Left ventricle myocardium superior (tissue), 1 donor: ENCODE measurements around the gene HRCT1. TPM values are rescaled to one million over a fixed set of nuclear protein-coding genes. Genes with fewer than 3 reads are reported as not detected.
"Not testable (repeated sequence)": the region's sequence is repeated elsewhere in the genome, so short reads cannot be mapped to it uniquely, and the experiment has no call there.

ENCODE experiments used
- ATAC-seq: fragments of 200-7000 bp; cut with Tn5 transposase; one replicate; pipeline ENCODE4 v1.9.1; 2020; ENCODE audit warnings: mild to moderate bottlenecking, moderate library complexity
- DNase-seq: peaks from one replicate; pipeline ENCODE4 v3.0.0-alpha.2; 2020
- intact Hi-C: fragments of 100-400 bp; cut with micrococcal nuclease; formaldehyde crosslinking; loops from one replicate; pipeline ENCODE4 v1.11.0; 2022
- total RNA-seq: library from RNA; stranded (reverse); fragmentation: NEBNext Ultra II Directional; extraction: Animal tissue kit (Norgen Biotek cat#: 25700); gene quantifications from one replicate; pipeline ENCODE4 v1.2.1, GENCODE V29; 2021
- donor health status: DM: no; HTN: yes; CAD: no; lungs with severe emphysema.

HRCT1 gene
- total RNA-seq, 1 donor from 2014 or later = 9.0 TPM

- ATAC-seq = no peak
- intact Hi-C loops = no loop called here
- no peak for DNase-seq
These were observed 6.9 kb downstream of the HRCT1 start for GRCh38 chr9:35912791-35913400.

GRCh38 chr9:35913429-35913828 lies 7.4 kb downstream of the HRCT1 start:
- ATAC-seq, DNase-seq, intact Hi-C loops: not testable (repeated sequence)

- DNase-seq (peak; percentile 88), ATAC-seq (peak; percentile 83)
- intact Hi-C loops = no loop called here
These were observed 8.4 kb downstream of the HRCT1 start for GRCh38 chr9:35914301-35914807.

- intact Hi-C loops = no loop called here
- ATAC-seq (peak; percentile 9), DNase-seq (no peak)
These were observed 9.8 kb downstream of the HRCT1 start for GRCh38 chr9:35915681-35916294.

- intact Hi-C loops = no loop called here
- ATAC-seq (no peak), DNase-seq (no peak)
These were observed 11.3 kb downstream of the HRCT1 start for GRCh38 chr9:35917261-35917660.

GRCh38 chr9:35918780-35919179 lies 12.8 kb downstream of the HRCT1 start:
- intact Hi-C loops = no loop called here
- ATAC-seq (no peak), DNase-seq (no peak)

- intact Hi-C loops = no loop called here
- ATAC-seq (no peak), DNase-seq (no peak)
These were observed 13.4 kb downstream of the HRCT1 start for GRCh38 chr9:35919212-35920008.

- intact Hi-C loops = no loop called here
- no peak for DNase-seq
- ATAC-seq = peak; percentile 17
These were observed 14.1 kb downstream of the HRCT1 start for GRCh38 chr9:35920051-35920620.

GRCh38 chr9:35923598-35923926 lies 17.6 kb downstream of the HRCT1 start:
- DNase-seq = no peak
- intact Hi-C loops = no loop called here
- ATAC-seq = no peak

GRCh38 chr9:35923927-35924763 lies 18.1 kb downstream of the HRCT1 start:
- peak; percentile 66 for ATAC-seq
- intact Hi-C loops = no loop called here
- no peak for DNase-seq

- ATAC-seq (peak; percentile 54), DNase-seq (no peak)
- intact Hi-C loops = no loop called here
These were observed 22.8 kb downstream of the HRCT1 start for GRCh38 chr9:35928591-35929452.

GRCh38 chr9:35929453-35929718 lies 23.4 kb downstream of the HRCT1 start:
- DNase-seq (no peak), ATAC-seq (no peak)
- intact Hi-C loops = no loop called here

- ATAC-seq (no peak), DNase-seq (no peak)
- intact Hi-C loops = no loop called here
These were observed 24.5 kb downstream of the HRCT1 start for GRCh38 chr9:35930521-35930920.

- intact Hi-C loops = no loop called here
- DNase-seq (no peak), ATAC-seq (no peak)
These were observed 25.0 kb downstream of the HRCT1 start for GRCh38 chr9:35930989-35931388.

- intact Hi-C loops = no loop called here
- no peak for DNase-seq
- no peak for ATAC-seq
These were observed 26.7 kb downstream of the HRCT1 start for GRCh38 chr9:35932735-35933134.

GRCh38 chr9:35933550-35934067 lies 27.6 kb downstream of the HRCT1 start:
- DNase-seq (no peak), ATAC-seq (no peak)
- intact Hi-C loops = no loop called here

- intact Hi-C loops, ATAC-seq, DNase-seq: not testable (repeated sequence)
These were observed 28.1 kb downstream of the HRCT1 start for GRCh38 chr9:35934069-35934468.

- intact Hi-C loops = no loop called here
- DNase-seq (no peak), ATAC-seq (no peak)
These were observed 29.3 kb downstream of the HRCT1 start for GRCh38 chr9:35935261-35935660.
